K562 (cell line): Measurements from ENCODE around the gene HTR1D. TPM values are rescaled to one million over a fixed set of nuclear protein-coding genes. Genes with fewer than 3 reads are reported as not detected.

Experiments used
- ATAC-seq: fragments of 200-7000 bp; cut with Tn5 transposase; 3 replicates; pipeline ENCODE4 v1.9.1; 2020; ENCODE audit warnings: moderate library complexity
- BruUV-seq: library from RNA; stranded (reverse); fragments of 400-500 nt; replicated peaks from 2 replicates; lab custom pipeline; 2021; lab: Mats Ljungman, UMichigan
- CTCF ChIA-PET: fragments of 300-600 bp; formaldehyde crosslinking; extraction: SDS; loops from one replicate; lab custom pipeline; 2021; ENCODE audit warnings: low intra/inter-chr PET ratio; lab: Yijun Ruan, JAX
- POLR2A ChIA-PET: fragments of 300-600, 350-650 bp; sonication (Branson Sonifier 250); formaldehyde crosslinking; extraction: SDS; loops from one replicate; lab custom pipeline; 2021; ENCODE audit warnings: antibody characterized with exemption, inconsistent platforms; lab: Yijun Ruan, JAX
- DNase-seq, 4 experiments: peaks; one replicate each; pipeline versions ENCODE4 v3.0.0 to v3.0.0-alpha.2; 2011 to 2018; ENCODE audit warnings: low spot score in 3 of 4, mixed read lengths in 3 of 4; ENCODE audit errors: extremely low read depth in 1 of 4
- FAIRE-seq: peaks from 2 replicates; lab custom pipeline; 2011; peaks lifted over from hg19 to GRCh38; lab: Jason Lieb, UNC
- H2AFZ ChIP-seq: 2 replicates; pipeline ENCODE4 v1.6.0; 2011; ENCODE audit warnings: low read depth, low read length, control low read depth, inconsistent platforms
- H3K27ac ChIP-seq: fragments of 200-600 bp; 3 replicates; pipeline ENCODE4 v1.8.0; 2011; ENCODE audit warnings: low read depth, mild to moderate bottlenecking, control low read depth, inconsistent platforms, low read length, moderate library complexity, mixed read lengths; ENCODE audit errors: extremely low read depth
- H3K27me3 ChIP-seq, 2 experiments: fragments of 300-600 bp in 1 of 2; 2 replicates in 1 of 2; 3 replicates in 1 of 2; pipeline versions ENCODE4 v1.6.0 to v1.8.0; 2011; ENCODE audit warnings: inconsistent platforms in 2 of 2, low read length in 2 of 2, mild to moderate bottlenecking in 1 of 2, mixed read lengths in 1 of 2, moderate library complexity in 1 of 2; ENCODE audit not compliant: control insufficient read depth in 2 of 2, insufficient read depth in 2 of 2
- H3K36me3 ChIP-seq: fragments of 300-600 bp; 3 replicates; pipeline ENCODE4 v1.8.0; 2011; ENCODE audit warnings: mild to moderate bottlenecking, low read length, inconsistent platforms; ENCODE audit not compliant: control insufficient read depth, insufficient read depth
- H3K4me1 ChIP-seq, 2 experiments: fragments of 200-600 bp in 1 of 2; replicated peaks in 1 of 2; 2 replicates in 1 of 2; 3 replicates in 1 of 2; pipeline versions ENCODE4 v1.5.1 to v1.8.0; 2011; ENCODE audit warnings: inconsistent platforms in 2 of 2, low read length in 2 of 2, mild to moderate bottlenecking in 1 of 2, mixed read lengths in 1 of 2, moderate library complexity in 1 of 2; ENCODE audit not compliant: control insufficient read depth in 2 of 2, insufficient read depth in 2 of 2
- H3K4me2 ChIP-seq: 2 replicates; pipeline ENCODE4 v1.6.1; 2011; ENCODE audit warnings: low read length, control low read depth, inconsistent platforms, mixed read lengths; ENCODE audit not compliant: insufficient read depth
- H3K4me3 ChIP-seq: fragments of 200-600 bp; sonication (generic), shearing (Covaris generic); 2 replicates; pipeline ENCODE4 v1.5.1; 2016; ENCODE audit warnings: control low read depth, inconsistent platforms
- H3K79me2 ChIP-seq: fragments of 200-600 bp; 3 replicates; pipeline ENCODE4 v1.8.0; 2011; ENCODE audit warnings: low read length, inconsistent platforms; ENCODE audit not compliant: control insufficient read depth, insufficient read depth
- H3K9ac ChIP-seq, 2 experiments: 2 replicates each; pipeline versions ENCODE4 v1.6.0 to v1.6.1; 2011; ENCODE audit warnings: low read depth in 2 of 2, low read length in 2 of 2, control low read depth in 1 of 2, inconsistent platforms in 1 of 2, mild to moderate bottlenecking in 1 of 2, mixed read lengths in 1 of 2; ENCODE audit not compliant: insufficient read depth in 1 of 2
- H3K9me1 ChIP-seq: one replicate; pipeline ENCODE4 v1.6.0; 2011; ENCODE audit warnings: inconsistent platforms, mild to moderate bottlenecking, low read length, moderate library complexity; ENCODE audit not compliant: control insufficient read depth, insufficient read depth
- H3K9me3 ChIP-seq: replicated peaks from 2 replicates; pipeline ENCODE4 v1.5.1; 2011; ENCODE audit warnings: low read depth, low read length, inconsistent platforms; ENCODE audit not compliant: control insufficient read depth, insufficient read depth
- H4K20me1 ChIP-seq: replicated peaks from 2 replicates; pipeline ENCODE4 v1.6.1; 2011; ENCODE audit warnings: low read length, inconsistent platforms, mixed read lengths; ENCODE audit not compliant: control insufficient read depth, insufficient read depth
- C11orf30 ChIP-seq: fragments of 450-650 bp; IDR thresholded peaks from 2 replicates; pipeline ENCODE4 v1.6.1; 2016; ENCODE audit warnings: low read depth, mild to moderate bottlenecking
- CTCF ChIP-seq, 3 experiments: IDR thresholded peaks in 2 of 3; conservative IDR thresholded peaks in 1 of 3; 2 replicates each; pipeline ENCODE4 v1.5.1; 2011 to 2012; ENCODE audit warnings: low read length in 3 of 3, mild to moderate bottlenecking in 3 of 3, control low read depth in 2 of 3, improper control_type of control experiment in 1 of 3, inconsistent platforms in 1 of 3, low read depth in 1 of 3, mixed read lengths in 1 of 3, moderate library complexity in 1 of 3; ENCODE audit not compliant: insufficient read depth in 2 of 3
- CXXC5 ChIP-seq: fragments of 250-450 bp; sonication (Bioruptor Pico); IDR thresholded peaks from 2 replicates; pipeline ENCODE4 v1.8.0; 2022; ENCODE audit warnings: inconsistent platforms, mild to moderate bottlenecking, moderate library complexity
- EHMT2 ChIP-seq: fragments of 450-650 bp; IDR thresholded peaks from 2 replicates; pipeline ENCODE4 v1.6.1; 2018; ENCODE audit warnings: antibody characterized with exemption
- GATAD2B ChIP-seq: fragments of 450-650 bp; IDR thresholded peaks from 2 replicates; pipeline ENCODE4 v1.6.1; 2017; ENCODE audit warnings: mild to moderate bottlenecking, borderline replicate concordance
- HEY1 ChIP-seq: fragments of 250-450 bp; sonication (Bioruptor Pico); IDR thresholded peaks from 2 replicates; pipeline ENCODE4 v1.5.0; 2020; ENCODE audit warnings: mild to moderate bottlenecking, moderate library complexity, borderline replicate concordance
- HNRNPK ChIP-seq: fragments of 200-400 bp; formaldehyde crosslinking; IDR thresholded peaks from one replicate; pipeline ENCODE4 v1.6.1; 2018; ENCODE audit warnings: mild to moderate bottlenecking, low read depth, low read length; ENCODE audit not compliant: poor library complexity, severe bottlenecking
- IRF2 ChIP-seq: sonication (generic); formaldehyde crosslinking; IDR thresholded peaks from 2 replicates; pipeline ENCODE4 v1.8.1; 2022; ENCODE audit warnings: mild to moderate bottlenecking, missing genetic modification reagents
- KDM5B ChIP-seq: fragments of 200-600 bp; sonication (generic); IDR thresholded peaks from 2 replicates; pipeline ENCODE4 v1.6.1; 2012; ENCODE audit warnings: low read depth, mild to moderate bottlenecking, moderate library complexity, low read length, control low read depth, inconsistent platforms; ENCODE audit not compliant: insufficient replicate concordance
- MAFF ChIP-seq: IDR thresholded peaks from 2 replicates; pipeline ENCODE4 v1.6.1; 2012; ENCODE audit warnings: low read length, improper control_type of control experiment
- MAFK ChIP-seq: IDR thresholded peaks from 2 replicates; pipeline ENCODE4 v1.6.1; 2011; ENCODE audit warnings: low read length, improper control_type of control experiment
- MEIS2 ChIP-seq: fragments of 450-650 bp; IDR thresholded peaks from 2 replicates; pipeline ENCODE4 v1.6.1; 2014; ENCODE audit warnings: mild to moderate bottlenecking; ENCODE audit not compliant: partially characterized antibody
- MTA3 ChIP-seq: fragments of 450-650 bp; formaldehyde crosslinking; IDR thresholded peaks from 2 replicates; pipeline ENCODE4 v1.6.1; 2017; ENCODE audit warnings: mild to moderate bottlenecking, borderline replicate concordance
- NFE2 ChIP-seq: IDR thresholded peaks from 2 replicates; pipeline ENCODE4 v1.6.1; 2014; ENCODE audit warnings: antibody characterized with exemption, low read depth
- U2AF1 ChIP-seq: fragments of 200-400 bp; formaldehyde crosslinking; optimal IDR thresholded peaks from 2 replicates; pipeline ENCODE3; 2017; ENCODE audit warnings: mild to moderate bottlenecking, low read depth, low read length, moderate library complexity
- ZNF282 ChIP-seq: sonication (generic); formaldehyde crosslinking; IDR thresholded peaks from 2 replicates; pipeline ENCODE4 v1.8.1; 2023; ENCODE audit warnings: missing genetic modification reagents
- ZNF316 ChIP-seq: fragments of 450-650 bp; IDR thresholded peaks from 2 replicates; pipeline ENCODE4 v1.6.1; 2016
- ZNF384 ChIP-seq: IDR thresholded peaks from 2 replicates; pipeline ENCODE4 v1.6.1; 2012; ENCODE audit warnings: low read depth, low read length, improper control_type of control experiment
- ZNF449 ChIP-seq: fragments of 250-450 bp; sonication (Bioruptor Pico); IDR thresholded peaks from 2 replicates; pipeline ENCODE4 v1.8.0; 2022; ENCODE audit warnings: moderate library complexity, mild to moderate bottlenecking, inconsistent platforms
- ZNF785 ChIP-seq: fragments of 250-450 bp; sonication (Bioruptor Pico); IDR thresholded peaks from 2 replicates; pipeline ENCODE4 v1.4.0; 2020; ENCODE audit warnings: mild to moderate bottlenecking
- ZNF79 ChIP-seq: fragments of 250-450 bp; sonication (Bioruptor Pico); IDR thresholded peaks from 2 replicates; pipeline ENCODE4 v1.4.0; 2020; ENCODE audit warnings: low read depth, mild to moderate bottlenecking, moderate library complexity
- WGBS: fragments of 100-300 bp; shearing (Covaris generic); methylation state at CpG from one replicate; pipeline ENCODE4 v1.1.6; 2016; ENCODE audit warnings: low coverage, mixed read lengths; ENCODE audit not compliant: insufficient coverage; ENCODE audit errors: missing lambda C conversion rate; 5-methylcytosine and 5-hydroxymethylcytosine counted together
- in situ Hi-C: fragments of 300-500 bp; cut with MboI; formaldehyde crosslinking; loops from 4 replicates; pipeline ENCODE4 v1.15.0; 2018; ENCODE audit warnings: inconsistent platforms, mixed read lengths
- intact Hi-C: fragments of 100-400 bp; cut with micrococcal nuclease; formaldehyde crosslinking; loops from 2 replicates; pipeline ENCODE4 v1.14.2; 2022
- polyA plus RNA-seq, 8 experiments: library from polyadenylated mRNA; depleted of rRNA in 4 of 8; stranded (reverse) in 5 of 8; unstranded in 3 of 8; fragments of >200 nt; fragmentation: Nextera tagmentation in 2 of 8; fragmentation: Illumina TruSeq in 1 of 8; extraction: Ambion mirVana in 2 of 8; extraction: Trizol in 1 of 8; gene quantifications; 2 replicates each; pipeline versions ENCODE4 v1.2.1 to v1.2.3, GENCODE V29; 2011 to 2014; ENCODE audit warnings: inconsistent platforms in 1 of 8, missing spikeins in 1 of 8
- total RNA-seq, 7 experiments: library from RNA; depleted of rRNA in 6 of 7; stranded (reverse); fragments of >200 nt in 6 of 7; fragmentation: Illumina TruSeq in 2 of 7; extraction: Trizol in 2 of 7; gene quantifications; 2 replicates each; pipeline versions ENCODE4 v1.2.1 to v1.2.3, GENCODE V29; 2011 to 2021; ENCODE audit warnings: low replicate concordance in 1 of 7

HTR1D gene
- total and polyA plus RNA-seq, 9 of the 15 experiments (the other 6 are each of a cell fraction or from before 2014, with no cell fraction given) = 0.03 to 0.09 (median 0.04) TPM; not detected in 4

- TF ChIP-seq ZNF79 (CRISPR knock-in tag) = no peak
- TF ChIP-seq MEIS2 = no peak
- no peak for TF ChIP-seq CXXC5
- no peak for TF ChIP-seq MTA3
- no peak for TF ChIP-seq ZNF449 (CRISPR knock-in tag)
- TF ChIP-seq U2AF1 = no peak
Measured at GRCh38 chr1:23200883-23201282, 16.4 kb downstream of the HTR1D start (continued).

GRCh38 chr1:23198373-23198772 is 18.9 kb downstream of the HTR1D start:
- ATAC-seq = no peak; the same call in 1 of the 3 replicates
- ChIA-PET POLR2A (interaction anchor here (0.6 to 0.7 kb wide), 2 partner anchors 9 to 136 kb away, joined by 3 to 4 read pairs; no protein-coding TSS in a partner anchor), CTCF (interaction anchor here (0.6 to 0.9 kb wide), 2 partner anchors 100 to 297 kb away, joined by 3 read pairs; no protein-coding TSS in a partner anchor)
- no peak for DNase-seq
- WGBS = 2% methylated on average over 4 of the region's 4 CpGs
- H2AFZ ChIP-seq = 0 out of 2 replicates have a peak overlapping the region, but pooled peaks have one; percentile 67
- no peak overlapping the region for H3K9ac ChIP-seq
- H3K4me1 ChIP-seq = peaks cover 0 to 2% of the 10 kb centered on the region in 2 experiments; a peak in 1 of 5 replicates
- H3K27me3 ChIP-seq = peaks cover 26 to 35% of the 10 kb centered on the region in 2 experiments
- H3K4me2 ChIP-seq = no peak overlapping the region
- no peaks in the 10 kb centered on the region for H3K79me2 ChIP-seq
- intact Hi-C loops = no loop called here
- no peaks in the 10 kb centered on the region for H3K9me3 ChIP-seq
- no peaks in the 10 kb centered on the region for H3K9me1 ChIP-seq
- no peaks in the 10 kb centered on the region for H3K36me3 ChIP-seq
- BruUV-seq = no TSS peak
- H3K27ac ChIP-seq = no peak overlapping the region
- in situ Hi-C loops = no loop called here
- no peaks in the 10 kb centered on the region for H4K20me1 ChIP-seq
- peak; percentile 52 for FAIRE-seq
- no peak overlapping the region for H3K4me3 ChIP-seq
- no peak for TF ChIP-seq ZNF785
- no peak for TF ChIP-seq CTCF (IDR thresholded peaks at IDR 0.05 in 2 of 3, conservative IDR thresholded peaks at IDR 0.05 in 1 of 3; ENCODE audit: insufficient read depth in 2 of 3, low read depth in 1 of 3, low read length in 3 of 3)
- no peak for TF ChIP-seq HNRNPK
- peak; percentile 51; the same call in 1 of the 2 replicates for TF ChIP-seq MAFK
- TF ChIP-seq NFE2 = peak; percentile 55
- 0 out of 2 replicates have a peak, but pooled peaks have one; percentile 10 for TF ChIP-seq ZNF384
- no peak for TF ChIP-seq HEY1 (CRISPR knock-in tag)
- peak; percentile 83 for TF ChIP-seq C11orf30
- no peak for TF ChIP-seq GATAD2B
- no peak for TF ChIP-seq IRF2 (CRISPR knock-in tag)
- no peak for TF ChIP-seq KDM5B
- TF ChIP-seq MAFF = peak; percentile 62; the same call in 1 of the 2 replicates
- no peak for TF ChIP-seq ZNF282 (CRISPR knock-in tag)
- peak; percentile 87 for TF ChIP-seq ZNF316
- peak; percentile 46; the same call in 1 of the 2 replicates for TF ChIP-seq EHMT2
